Transverse colon (tissue), 4 donors: Measurements from ENCODE around the gene FGF10. TPM values are rescaled to one million over a fixed set of nuclear protein-coding genes. Genes with fewer than 3 reads are reported as not detected.

Experiments
- DNase-seq: peaks from one replicate; pipeline ENCODE4 v3.0.0-alpha.2; 2019
- H3K27ac ChIP-seq, 4 donors: fragments of 200-600 bp; sonication (generic); 2 replicates each; pipeline ENCODE4 v1.5.1; 2016 to 2018; ENCODE audit warnings: inconsistent platforms in 4 of 4
- H3K27me3 ChIP-seq: fragments of 200-600 bp; sonication (generic); 2 replicates; pipeline ENCODE4 v1.5.1; 2017; ENCODE audit warnings: inconsistent platforms
- H3K36me3 ChIP-seq, 4 donors: fragments of 200-600 bp; sonication (generic); 2 replicates each; pipeline ENCODE4 v1.5.1; 2017 to 2019; ENCODE audit warnings: inconsistent platforms in 4 of 4
- H3K4me1 ChIP-seq, 4 donors: fragments of 200-600 bp; sonication (generic); 2 replicates each; pipeline ENCODE4 v1.5.1; 2017 to 2020; ENCODE audit warnings: inconsistent platforms in 4 of 4
- H3K4me3 ChIP-seq, 4 donors: fragments of 200-600 bp; sonication (generic); 1 replicate in 1 of 4; 2 replicates in 3 of 4; pipeline versions ENCODE4 v1.5.1 to v1.6.1; 2017 to 2019; ENCODE audit warnings: inconsistent platforms in 4 of 4
- H3K9me3 ChIP-seq, 2 donors: fragments of 200-600 bp; sonication (generic); 2 replicates each; pipeline ENCODE4 v1.5.1; 2017 to 2019; ENCODE audit warnings: inconsistent platforms in 2 of 2
- EP300 ChIP-seq: sonication (generic); formaldehyde crosslinking; IDR thresholded peaks from one replicate; pipeline ENCODE4 v1.6.1; 2017; ENCODE audit warnings: antibody characterized with exemption, low read depth
- POLR2A ChIP-seq: fragments of 450-650 bp; IDR thresholded peaks from one replicate; pipeline ENCODE4 v1.6.1; 2016; ENCODE audit warnings: antibody characterized with exemption, mild to moderate bottlenecking, moderate library complexity
- POLR2AphosphoS5 ChIP-seq, 3 donors: sonication (generic); formaldehyde crosslinking; IDR thresholded peaks; one replicate each; pipeline ENCODE4 v1.6.1; 2016; ENCODE audit warnings: antibody characterized with exemption in 3 of 3
- WGBS, 2 donors: methylation state at CpG; one replicate each; pipeline ENCODE4 v1.1.5; 2018; ENCODE audit warnings: low coverage in 1 of 2; 5-methylcytosine and 5-hydroxymethylcytosine counted together
- in situ Hi-C, 4 donors: fragments of 200-750 bp; cut with MboI; loops; one replicate each; pipeline versions ENCODE4 v1.15.0 to v1.15.1; 2017; ENCODE audit warnings: low sequenced_read_pairs in 3 of 4, low pct_ligation_motif_present in 1 of 4, low pct_unique_long_range_greater_than_20kb in 1 of 4
- intact Hi-C: fragments of 100-400 bp; cut with DNase I; formaldehyde crosslinking; loops from one replicate; pipeline ENCODE4 v1.15.1; 2023; ENCODE audit warnings: low total_unique reads
- total RNA-seq, 4 donors: library from RNA; depleted of rRNA; stranded (reverse); fragments of >200 nt; gene quantifications; one replicate each; pipeline ENCODE4 v1.1.0, GENCODE V29; 2016
- TF ChIP-seq, protein P1 (sequence below), 5 experiments: fragments of 200-600 bp in 3 of 5; fragments of 450-650 bp in 2 of 5; sonication (generic) in 3 of 5; IDR thresholded peaks; 1 replicate in 2 of 5; 2 replicates in 3 of 5; pipeline ENCODE4 v1.5.1; 2016 to 2017; ENCODE audit warnings: antibody characterized with exemption in 5 of 5, inconsistent platforms in 3 of 5, mild to moderate bottlenecking in 2 of 5, moderate library complexity in 1 of 5

FGF10 gene
- 1 to 10 TPM; 1.8 to 7.3 (median 3.6) TPM for total RNA-seq

DNA sequence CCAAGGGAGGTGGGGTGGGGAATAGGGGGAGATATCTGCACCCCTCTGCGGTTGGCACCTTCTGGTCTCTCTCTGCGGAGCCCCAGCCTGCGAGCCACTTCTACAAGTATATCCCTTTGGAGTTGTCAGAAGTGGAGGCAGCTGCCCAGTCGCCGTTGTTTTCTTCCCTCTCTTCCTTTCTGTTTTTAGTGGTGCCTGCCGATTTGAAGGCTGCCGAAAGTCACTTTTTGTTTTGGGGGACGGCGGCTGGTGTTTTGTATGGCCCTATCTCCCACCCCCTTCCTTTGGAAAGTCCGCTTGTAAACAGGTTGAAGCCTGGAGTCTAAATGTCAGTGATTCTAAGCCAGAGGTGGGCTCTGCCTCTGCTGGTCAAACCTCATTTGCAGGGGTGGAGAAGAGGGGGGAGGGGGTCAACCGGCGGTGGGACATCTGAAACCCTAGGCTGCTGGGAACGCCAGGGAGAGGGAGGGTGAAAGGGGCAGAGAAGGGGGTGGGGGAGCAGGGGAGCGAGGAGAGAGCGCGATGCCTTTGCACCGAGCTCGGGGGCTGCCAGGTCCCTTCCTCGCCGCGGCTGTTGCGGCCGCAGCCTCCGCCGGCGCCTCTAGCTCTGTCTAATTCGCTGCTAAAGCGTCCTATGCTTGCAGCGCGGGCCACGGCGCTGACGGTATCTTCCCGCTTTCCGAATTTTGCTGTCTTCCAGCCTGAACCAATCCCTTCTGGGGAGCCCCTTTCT, at the start of gene FGF10:
FGF10 (minus strand) TSS at position 331 of the 733 bp plus-strand sequence. CDS start 738 bp downstream, outside the sequence.
- Histone ChIP-seq H3K4me3 (peak within 1 kb of the TSS; percentile 17 to 53 (median 30)), H3K27ac (peak within 1 kb of the TSS; percentile 49 to 74 (median 61)), H3K9me3 (no peaks in the 10 kb centered on the region), H3K27me3 (peaks cover 27% of the 10 kb centered on the region), H3K36me3 (no peaks in the 10 kb centered on the region), H3K4me1 (no peaks in the 10 kb centered on the region)
- peak; percentile 8 for DNase-seq
- TF ChIP-seq, protein P1, sequence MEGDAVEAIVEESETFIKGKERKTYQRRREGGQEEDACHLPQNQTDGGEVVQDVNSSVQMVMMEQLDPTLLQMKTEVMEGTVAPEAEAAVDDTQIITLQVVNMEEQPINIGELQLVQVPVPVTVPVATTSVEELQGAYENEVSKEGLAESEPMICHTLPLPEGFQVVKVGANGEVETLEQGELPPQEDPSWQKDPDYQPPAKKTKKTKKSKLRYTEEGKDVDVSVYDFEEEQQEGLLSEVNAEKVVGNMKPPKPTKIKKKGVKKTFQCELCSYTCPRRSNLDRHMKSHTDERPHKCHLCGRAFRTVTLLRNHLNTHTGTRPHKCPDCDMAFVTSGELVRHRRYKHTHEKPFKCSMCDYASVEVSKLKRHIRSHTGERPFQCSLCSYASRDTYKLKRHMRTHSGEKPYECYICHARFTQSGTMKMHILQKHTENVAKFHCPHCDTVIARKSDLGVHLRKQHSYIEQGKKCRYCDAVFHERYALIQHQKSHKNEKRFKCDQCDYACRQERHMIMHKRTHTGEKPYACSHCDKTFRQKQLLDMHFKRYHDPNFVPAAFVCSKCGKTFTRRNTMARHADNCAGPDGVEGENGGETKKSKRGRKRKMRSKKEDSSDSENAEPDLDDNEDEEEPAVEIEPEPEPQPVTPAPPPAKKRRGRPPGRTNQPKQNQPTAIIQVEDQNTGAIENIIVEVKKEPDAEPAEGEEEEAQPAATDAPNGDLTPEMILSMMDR (IDR thresholded peaks at IDR 0.05), result no peak
- no peak for TF ChIP-seq POLR2A
- TF ChIP-seq EP300, result no peak
- no peak for TF ChIP-seq POLR2AphosphoS5 (IDR thresholded peaks at IDR 0.05)
- intact Hi-C loops (no loop called here), in situ Hi-C loops (no loop called here)
- WGBS, 2 donors, result 24 to 34% methylated on average over 5 to 35 of the region's 35 CpGs

DNA sequence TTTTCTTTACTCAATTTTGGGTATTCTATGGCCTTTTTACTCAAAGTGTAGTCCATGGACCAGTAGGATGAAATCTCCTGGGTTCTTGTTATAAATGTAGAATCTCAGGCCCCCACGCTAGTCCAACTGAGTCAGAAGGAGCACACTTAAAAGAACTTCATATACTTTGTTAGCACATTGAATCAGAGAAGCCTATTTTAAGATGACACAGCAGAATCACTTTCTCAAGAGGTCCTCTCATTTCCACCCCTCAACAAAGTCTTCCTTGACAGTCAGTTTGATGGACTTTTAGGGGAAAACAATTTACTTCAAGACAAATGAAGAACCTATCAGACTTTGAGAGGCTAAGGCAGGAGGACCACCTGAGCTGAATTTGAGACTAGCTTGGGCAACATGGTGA, 37.7 kb upstream of the FGF10 start:
- H3K27me3 ChIP-seq, result no peaks in the 10 kb centered on the region
- H3K36me3 ChIP-seq, result no peaks in the 10 kb centered on the region
- TF ChIP-seq, protein P1 (IDR thresholded peaks at IDR 0.05), result no peak
- TF ChIP-seq POLR2A, result no peak
- no peak for TF ChIP-seq EP300
- no peak for TF ChIP-seq POLR2AphosphoS5 (IDR thresholded peaks at IDR 0.05)
- in situ Hi-C loops (no loop called here), intact Hi-C loops (no loop called here)
- WGBS, 2 donors, result 83% methylated on average over 1 of the region's 1 CpG; no CpG with 5 or more reads in 1 of the 2 donors
- H3K4me3 ChIP-seq, result no peak overlapping the region
- H3K4me1 ChIP-seq, result no peaks in the 10 kb centered on the region
- H3K9me3 ChIP-seq, result no peaks in the 10 kb centered on the region
- H3K27ac ChIP-seq, result no peak overlapping the region
- no peak for DNase-seq

DNA sequence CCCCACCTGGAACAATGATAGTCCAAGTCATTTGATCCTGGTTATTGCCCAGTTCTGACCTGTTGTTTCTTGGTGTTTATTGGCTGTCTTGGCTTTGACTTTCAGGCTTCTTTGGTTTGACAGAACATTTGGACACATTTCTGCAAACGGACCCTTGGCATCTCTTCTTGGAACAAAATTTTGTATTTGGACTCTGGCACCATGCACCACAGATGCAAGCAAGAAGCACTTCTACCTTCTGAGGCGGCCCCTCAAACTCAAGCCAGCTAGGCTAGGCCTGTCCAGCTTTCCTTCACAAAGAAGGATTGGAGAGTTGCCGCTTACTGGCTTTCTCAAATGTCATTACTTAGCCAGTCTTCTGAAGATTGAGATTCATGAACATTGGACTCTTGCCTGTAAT, 23.1 kb upstream of the FGF10 start:
- H3K27ac ChIP-seq, result no peak overlapping the region
- intact Hi-C loops (no loop called here), in situ Hi-C loops (no loop called here)
- 76 to 77% methylated on average over 3 of the region's 3 CpGs for WGBS, 2 donors
- DNase-seq, result no peak
- no peaks in the 10 kb centered on the region for H3K36me3 ChIP-seq
- H3K4me3 ChIP-seq, result no peak overlapping the region
- H3K9me3 ChIP-seq, result no peaks in the 10 kb centered on the region
- H3K4me1 ChIP-seq, result no peaks in the 10 kb centered on the region
- H3K27me3 ChIP-seq, result no peaks in the 10 kb centered on the region
- TF ChIP-seq, protein P1 (IDR thresholded peaks at IDR 0.05), result no peak
- TF ChIP-seq EP300 (no peak), POLR2AphosphoS5 (IDR thresholded peaks at IDR 0.05) (no peak), POLR2A (no peak)

DNA sequence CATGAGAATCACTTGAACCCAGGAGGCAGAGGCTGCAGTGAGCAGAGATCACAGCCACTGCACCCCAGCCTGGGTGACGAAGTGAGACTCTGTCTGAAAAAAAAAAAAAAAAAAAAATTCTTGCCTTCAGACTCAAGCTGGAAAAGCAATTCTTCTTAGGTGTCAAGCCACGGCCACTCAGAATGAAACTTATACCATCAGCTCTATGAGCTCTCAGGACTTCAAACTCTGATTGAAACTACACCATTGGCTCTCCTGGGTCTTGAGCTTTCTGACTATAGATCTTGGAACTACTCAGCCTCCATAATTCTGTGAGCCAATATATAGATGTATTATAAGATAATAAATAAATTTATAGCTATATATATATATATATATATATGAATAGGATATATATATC, 12.9 kb upstream of the FGF10 start:
- Histone ChIP-seq H3K36me3 (no peaks in the 10 kb centered on the region), H3K9me3 (no peaks in the 10 kb centered on the region), H3K27ac (no peak overlapping the region), H3K27me3 (no peaks in the 10 kb centered on the region), H3K4me1 (no peaks in the 10 kb centered on the region), H3K4me3 (no peak overlapping the region)
- in situ Hi-C loops (no loop called here), intact Hi-C loops (no loop called here)
- no peak for DNase-seq
- TF ChIP-seq POLR2A (no peak), EP300 (no peak), POLR2AphosphoS5 (IDR thresholded peaks at IDR 0.05) (no peak)
- TF ChIP-seq, protein P1 (IDR thresholded peaks at IDR 0.05), result no peak
- WGBS, 2 donors, result 50 to 76% methylated on average over 1 to 2 of the region's 2 CpGs
